K562 (cell line): ENCODE data around the gene MARK3. TPM values are rescaled to one million over a fixed set of nuclear protein-coding genes. Genes with fewer than 3 reads are reported as not detected.

Source experiments
- ATF4 ChIP-seq: fragments of 450-650 bp; formaldehyde crosslinking; IDR thresholded peaks from 2 replicates; pipeline ENCODE4 v1.4.0; 2022; ENCODE audit warnings: mild to moderate bottlenecking, moderate library complexity
- ATF6 ChIP-seq: sonication (generic); formaldehyde crosslinking; IDR thresholded peaks from 2 replicates; pipeline ENCODE4 v1.4.0; 2020; ENCODE audit warnings: mild to moderate bottlenecking, missing genetic modification reagents
- BRF2 ChIP-seq: IDR thresholded peaks from 3 replicates; pipeline ENCODE4 v1.6.1; 2011; ENCODE audit warnings: borderline replicate concordance, mild to moderate bottlenecking; ENCODE audit not compliant: insufficient read length, insufficient read depth
- CEBPG ChIP-seq, 3 experiments: fragments of 200-800 bp in 1 of 3; sonication (Bioruptor generic) in 1 of 3; sonication (generic) in 1 of 3; formaldehyde crosslinking in 1 of 3; IDR thresholded peaks in 2 of 3; conservative IDR thresholded peaks in 1 of 3; 2 replicates each; pipeline versions ENCODE4 v1.6.1 to v1.8.0; 2016 to 2022; ENCODE audit warnings: missing compliant biosample characterization in 2 of 3, missing genetic modification characterization in 2 of 3, mild to moderate bottlenecking in 1 of 3, missing genetic modification reagents in 1 of 3
- CHCHD3 ChIP-seq: fragments of 250-450 bp; sonication (Bioruptor Pico); IDR thresholded peaks from 2 replicates; pipeline ENCODE4 v2.1.2; 2022; ENCODE audit warnings: mild to moderate bottlenecking
- KLF16 ChIP-seq: IDR thresholded peaks from 2 replicates; pipeline ENCODE4 v1.6.1; 2016; ENCODE audit warnings: antibody characterized with exemption
- MAFK ChIP-seq: IDR thresholded peaks from 2 replicates; pipeline ENCODE4 v1.6.1; 2011; ENCODE audit warnings: low read length, improper control_type of control experiment
- MCM2 ChIP-seq: fragments of 450-650 bp; IDR thresholded peaks from 2 replicates; pipeline ENCODE4 v1.6.1; 2017; ENCODE audit warnings: low read depth, mild to moderate bottlenecking
- MECOM ChIP-seq: fragments of 250-450 bp; sonication (Bioruptor Pico); IDR thresholded peaks from 2 replicates; pipeline ENCODE4 v1.8.0; 2022; ENCODE audit warnings: inconsistent platforms
- NFXL1 ChIP-seq: fragments of 450-650 bp; formaldehyde crosslinking; IDR thresholded peaks from 2 replicates; pipeline ENCODE4 v1.4.0; 2021; ENCODE audit warnings: mild to moderate bottlenecking
- NRF1 ChIP-seq, 2 experiments: fragments of 450-650 bp; IDR thresholded peaks in 1 of 2; conservative IDR thresholded peaks in 1 of 2; 2 replicates each; pipeline ENCODE4 v1.6.1; 2014; ENCODE audit warnings: mild to moderate bottlenecking in 2 of 2
- PHF21A ChIP-seq: fragments of 450-650 bp; IDR thresholded peaks from 2 replicates; pipeline ENCODE4 v1.6.1; 2017; ENCODE audit warnings: low read depth, borderline replicate concordance
- PHTF2 ChIP-seq: fragments of 250-450 bp; sonication (Bioruptor Pico); IDR thresholded peaks from 2 replicates; pipeline ENCODE4 v1.5.0; 2021; ENCODE audit warnings: mild to moderate bottlenecking
- POLR2H ChIP-seq: IDR thresholded peaks from 2 replicates; pipeline ENCODE4 v1.6.1; 2016; ENCODE audit warnings: missing genetic modification characterization, low read depth, mild to moderate bottlenecking, control low read depth, missing compliant biosample characterization, moderate library complexity
- SNRNP70 ChIP-seq: fragments of 200-400 bp; formaldehyde crosslinking; optimal IDR thresholded peaks from 2 replicates; pipeline ENCODE3; 2017; ENCODE audit warnings: low read depth, low read length
- TEAD1 ChIP-seq, 2 experiments: fragments of 450-650 bp in 1 of 2; sonication (generic) in 1 of 2; formaldehyde crosslinking; IDR thresholded peaks; 2 replicates each; pipeline versions ENCODE4 v1.4.0 to v1.8.0; 2020 to 2022; ENCODE audit warnings: mild to moderate bottlenecking in 2 of 2, missing genetic modification reagents in 1 of 2
- THAP7 ChIP-seq: fragments of 250-450 bp; sonication (Bioruptor Pico); IDR thresholded peaks from 2 replicates; pipeline ENCODE4 v1.5.0; 2021
- THRAP3 ChIP-seq: fragments of 450-650 bp; IDR thresholded peaks from 2 replicates; pipeline ENCODE4 v1.6.1; 2016; ENCODE audit warnings: mild to moderate bottlenecking, inconsistent platforms, borderline replicate concordance
- TRIM24 ChIP-seq, 2 experiments: fragments of 450-650 bp; IDR thresholded peaks; 2 replicates each; pipeline ENCODE4 v1.6.1; 2016
- ZFP36 ChIP-seq: fragments of 150-350 bp; IDR thresholded peaks from 2 replicates; pipeline ENCODE4 v1.6.1; 2018; ENCODE audit warnings: low read length, low read depth; ENCODE audit not compliant: partially characterized antibody
- ZKSCAN8 ChIP-seq: fragments of 200-800 bp; sonication (Bioruptor generic); IDR thresholded peaks from 2 replicates; pipeline ENCODE4 v1.6.1; 2016; ENCODE audit warnings: missing genetic modification characterization, missing compliant biosample characterization
- ZNF133 ChIP-seq: fragments of 250-450 bp; sonication (Bioruptor Pico); IDR thresholded peaks from 2 replicates; pipeline ENCODE4 v1.4.0; 2020; ENCODE audit warnings: mild to moderate bottlenecking
- ZNF436 ChIP-seq: fragments of 250-450, 450-650 bp; sonication (Bioruptor Pico); formaldehyde crosslinking; IDR thresholded peaks from 2 replicates; pipeline ENCODE4 v1.7.0; 2020; ENCODE audit warnings: mild to moderate bottlenecking
- polyA plus RNA-seq, 8 experiments: library from polyadenylated mRNA; depleted of rRNA in 4 of 8; stranded (reverse) in 5 of 8; unstranded in 3 of 8; fragments of >200 nt; fragmentation: Nextera tagmentation in 2 of 8; fragmentation: Illumina TruSeq in 1 of 8; extraction: Ambion mirVana in 2 of 8; extraction: Trizol in 1 of 8; gene quantifications; 2 replicates each; pipeline versions ENCODE4 v1.2.1 to v1.2.3, GENCODE V29; 2011 to 2014; ENCODE audit warnings: inconsistent platforms in 1 of 8, missing spikeins in 1 of 8
- total RNA-seq, 7 experiments: library from RNA; depleted of rRNA in 6 of 7; stranded (reverse); fragments of >200 nt in 6 of 7; fragmentation: Illumina TruSeq in 2 of 7; extraction: Trizol in 2 of 7; gene quantifications; 2 replicates each; pipeline versions ENCODE4 v1.2.1 to v1.2.3, GENCODE V29; 2011 to 2021; ENCODE audit warnings: low replicate concordance in 1 of 7

Gene MARK3
- total and polyA plus RNA-seq, 9 of the 15 experiments (the other 6 are each of a cell fraction or from before 2014, with no cell fraction given): 10.1 to 68.7 (median 56.3) TPM

GRCh38 chr14:103520657-103521437, 135.6 kb downstream of the MARK3 start (continued):
- TF ChIP-seq CEBPG (CRISPR knock-in tag; IDR thresholded peaks at IDR 0.05) (no peak), CEBPG (tag; conservative IDR thresholded peaks at IDR 0.05 in 1 of 2, IDR thresholded peaks at IDR 0.05 in 1 of 2) (no peak), THAP7 (no peak), NFXL1 (CRISPR knock-in tag) (no peak), MAFK (no peak), ZNF436 (no peak), TEAD1 (CRISPR knock-in tag; IDR thresholded peaks at IDR 0.05) (peak in 1 of 2 experiments; percentile 78; a peak in 2 of 4 replicates), MECOM (no peak), ZKSCAN8 (CRISPR knock-in tag) (no peak), PHTF2 (CRISPR knock-in tag) (no peak), NRF1 (conservative IDR thresholded peaks at IDR 0.05 in 1 of 2, IDR thresholded peaks at IDR 0.05 in 1 of 2) (peak; percentile 69 to 73), MCM2 (no peak), THRAP3 (no peak), TRIM24 (IDR thresholded peaks at IDR 0.05) (peak in 1 of 2 experiments; percentile 47; a peak in 2 of 4 replicates), CHCHD3 (CRISPR knock-in tag) (no peak), PHF21A (no peak), SNRNP70 (no peak), POLR2H (no peak), BRF2 (no peak), ZFP36 (no peak), ATF6 (CRISPR knock-in tag) (no peak), ZNF133 (CRISPR knock-in tag) (no peak), ATF4 (CRISPR knock-in tag) (no peak), KLF16 (no peak)
